SK-N-SH treated with all-trans-retinoic acid at 6 μM for 48 hours (cell line): ENCODE measurements around the gene GPRIN2.
"Not testable (repeated sequence)": the region's sequence is repeated elsewhere in the genome, so short reads cannot be mapped to it uniquely, and the experiment has no call there.

Source experiments
- ATAC-seq: fragments of 200-7000 bp; cut with Tn5 transposase; 3 replicates; pipeline ENCODE4 v1.9.1; 2020; ENCODE audit warnings: mild to moderate bottlenecking, moderate library complexity
- ARNTL ChIP-seq: fragments of 450-650 bp; formaldehyde crosslinking; IDR thresholded peaks from 2 replicates; pipeline ENCODE4 v1.5.0; 2020; ENCODE audit warnings: low read depth, mild to moderate bottlenecking, moderate library complexity, borderline replicate concordance
- BACH2 ChIP-seq: fragments of 250-450 bp; sonication (Bioruptor Pico); IDR thresholded peaks from 2 replicates; pipeline ENCODE4 v1.9.0; 2021; ENCODE audit warnings: mild to moderate bottlenecking, borderline replicate concordance
- CSDC2 ChIP-seq: fragments of 250-450 bp; sonication (Bioruptor Pico); IDR thresholded peaks from 2 replicates; pipeline ENCODE4 v1.5.0; 2020; ENCODE audit warnings: mild to moderate bottlenecking, moderate library complexity
- ESRRG ChIP-seq: fragments of 250-450 bp; sonication (Bioruptor Pico); IDR thresholded peaks from 2 replicates; pipeline ENCODE4 v1.6.1; 2021; ENCODE audit warnings: mild to moderate bottlenecking
- PPARA ChIP-seq: fragments of 250-450 bp; sonication (Bioruptor Pico); IDR thresholded peaks from 2 replicates; pipeline ENCODE4 v1.5.0; 2020; ENCODE audit warnings: mild to moderate bottlenecking, borderline replicate concordance
- RARB ChIP-seq: fragments of 250-450 bp; sonication (Bioruptor Pico); IDR thresholded peaks from 2 replicates; pipeline ENCODE4 v1.8.0; 2021; ENCODE audit warnings: mild to moderate bottlenecking, moderate library complexity
- SNAI2 ChIP-seq: fragments of 250-450 bp; sonication (Bioruptor Pico); IDR thresholded peaks from 2 replicates; pipeline ENCODE4 v1.5.0; 2020; ENCODE audit warnings: mild to moderate bottlenecking, moderate library complexity
- TOX ChIP-seq: fragments of 250-450 bp; sonication (Bioruptor Pico); IDR thresholded peaks from 2 replicates; pipeline ENCODE4 v1.8.0; 2021; ENCODE audit warnings: mild to moderate bottlenecking, moderate library complexity, borderline replicate concordance
- ZFP3 ChIP-seq: fragments of 250-450 bp; sonication (Bioruptor Pico); IDR thresholded peaks from 2 replicates; pipeline ENCODE4 v1.5.0; 2020; ENCODE audit warnings: mild to moderate bottlenecking, moderate library complexity
- ZFP30 ChIP-seq: fragments of 450-650 bp; formaldehyde crosslinking; IDR thresholded peaks from 2 replicates; pipeline ENCODE4 v1.5.0; 2022; ENCODE audit warnings: mild to moderate bottlenecking, moderate library complexity
- ZNF565 ChIP-seq: fragments of 450-650 bp; formaldehyde crosslinking; conservative IDR thresholded peaks from 2 replicates; pipeline ENCODE4 v1.5.0; 2020; ENCODE audit warnings: low read depth, mild to moderate bottlenecking, moderate library complexity
- ZNF70 ChIP-seq: fragments of 450-650 bp; formaldehyde crosslinking; IDR thresholded peaks from 2 replicates; pipeline ENCODE4 v1.5.0; 2020; ENCODE audit warnings: mild to moderate bottlenecking, moderate library complexity
- ZNF8 ChIP-seq: fragments of 450-650 bp; formaldehyde crosslinking; IDR thresholded peaks from 2 replicates; pipeline ENCODE4 v1.5.0; 2020; ENCODE audit warnings: mild to moderate bottlenecking, moderate library complexity
- TF ChIP-seq, protein P1 (sequence below): fragments of 250-450 bp; sonication (Bioruptor Pico); IDR thresholded peaks from 2 replicates; pipeline ENCODE4 v1.8.0; 2021; ENCODE audit warnings: low read depth, mild to moderate bottlenecking, moderate library complexity, borderline replicate concordance
- TF ChIP-seq, protein P2 (sequence below): fragments of 250-450 bp; sonication (Bioruptor Pico); IDR thresholded peaks from 2 replicates; pipeline ENCODE4 v1.8.0; 2020; ENCODE audit warnings: mild to moderate bottlenecking, moderate library complexity, borderline replicate concordance
- TF ChIP-seq, protein P3 (sequence below): fragments of 250-450 bp; sonication (Bioruptor Pico); IDR thresholded peaks from 2 replicates; pipeline ENCODE4 v1.5.1; 2020; ENCODE audit warnings: low read depth, mild to moderate bottlenecking, moderate library complexity
- TF ChIP-seq, protein P4 (sequence below): fragments of 250-450 bp; sonication (Bioruptor Pico); IDR thresholded peaks from 2 replicates; pipeline ENCODE4 v1.5.0; 2020; ENCODE audit warnings: mild to moderate bottlenecking, moderate library complexity
- TF ChIP-seq, protein P5 (sequence below): fragments of 250-450 bp; sonication (Bioruptor Pico); IDR thresholded peaks from 2 replicates; pipeline ENCODE4 v1.5.1; 2021; ENCODE audit warnings: mild to moderate bottlenecking, moderate library complexity

The GPRIN2 gene

DNA sequence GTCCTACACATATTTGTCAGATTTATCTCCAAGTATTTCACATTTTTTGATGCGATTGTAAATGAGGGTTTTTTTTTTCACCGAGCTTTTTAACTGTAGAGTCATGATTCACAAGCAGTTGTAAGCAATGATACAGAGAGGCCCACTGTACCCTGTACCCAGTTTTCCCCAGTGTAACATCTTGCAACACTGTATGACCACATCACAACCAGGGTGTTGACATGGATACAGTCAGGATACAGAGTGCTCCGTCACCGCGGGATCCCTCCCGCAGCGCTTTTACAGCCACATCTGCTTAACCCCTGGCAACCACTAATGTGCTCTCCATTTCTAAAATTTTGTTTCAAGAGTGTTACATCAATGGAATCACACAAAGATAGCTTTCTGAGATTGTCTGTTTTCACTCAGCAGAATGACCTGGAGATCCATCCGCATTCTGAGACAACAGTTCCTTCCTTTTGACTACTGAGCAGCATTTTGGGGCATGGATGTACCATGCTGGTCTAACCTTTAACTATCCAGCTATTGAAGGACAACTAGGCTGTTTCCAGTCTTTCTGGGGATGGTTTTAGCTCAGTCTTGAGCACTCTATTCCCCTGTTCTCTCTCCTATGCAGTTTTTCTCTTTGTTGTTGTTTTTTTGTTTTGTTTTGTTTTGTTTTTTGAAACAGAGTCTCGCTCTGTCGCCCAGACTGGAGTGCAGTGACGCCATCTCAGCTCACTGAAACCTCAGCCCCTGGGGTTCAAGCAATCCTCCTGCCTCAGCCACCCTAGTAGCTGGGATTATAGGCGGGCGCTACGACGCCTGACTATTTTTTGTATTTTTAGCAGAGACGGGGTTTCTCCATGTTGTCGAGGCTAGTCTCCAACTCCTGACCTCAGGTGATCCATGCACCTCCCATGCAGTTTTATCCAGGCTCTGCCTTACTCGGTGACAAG lies 25.9 kb downstream of the GPRIN2 start:
- ATAC-seq: no peak
- TF ChIP-seq, protein P1, sequence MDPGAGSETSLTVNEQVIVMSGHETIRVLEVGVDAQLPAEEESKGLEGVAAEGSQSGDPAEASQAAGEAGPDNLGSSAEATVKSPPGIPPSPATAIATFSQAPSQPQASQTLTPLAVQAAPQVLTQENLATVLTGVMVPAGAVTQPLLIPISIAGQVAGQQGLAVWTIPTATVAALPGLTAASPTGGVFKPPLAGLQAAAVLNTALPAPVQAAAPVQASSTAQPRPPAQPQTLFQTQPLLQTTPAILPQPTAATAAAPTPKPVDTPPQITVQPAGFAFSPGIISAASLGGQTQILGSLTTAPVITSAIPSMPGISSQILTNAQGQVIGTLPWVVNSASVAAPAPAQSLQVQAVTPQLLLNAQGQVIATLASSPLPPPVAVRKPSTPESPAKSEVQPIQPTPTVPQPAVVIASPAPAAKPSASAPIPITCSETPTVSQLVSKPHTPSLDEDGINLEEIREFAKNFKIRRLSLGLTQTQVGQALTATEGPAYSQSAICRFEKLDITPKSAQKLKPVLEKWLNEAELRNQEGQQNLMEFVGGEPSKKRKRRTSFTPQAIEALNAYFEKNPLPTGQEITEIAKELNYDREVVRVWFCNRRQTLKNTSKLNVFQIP: no peak
- TF ChIP-seq, protein P2, sequence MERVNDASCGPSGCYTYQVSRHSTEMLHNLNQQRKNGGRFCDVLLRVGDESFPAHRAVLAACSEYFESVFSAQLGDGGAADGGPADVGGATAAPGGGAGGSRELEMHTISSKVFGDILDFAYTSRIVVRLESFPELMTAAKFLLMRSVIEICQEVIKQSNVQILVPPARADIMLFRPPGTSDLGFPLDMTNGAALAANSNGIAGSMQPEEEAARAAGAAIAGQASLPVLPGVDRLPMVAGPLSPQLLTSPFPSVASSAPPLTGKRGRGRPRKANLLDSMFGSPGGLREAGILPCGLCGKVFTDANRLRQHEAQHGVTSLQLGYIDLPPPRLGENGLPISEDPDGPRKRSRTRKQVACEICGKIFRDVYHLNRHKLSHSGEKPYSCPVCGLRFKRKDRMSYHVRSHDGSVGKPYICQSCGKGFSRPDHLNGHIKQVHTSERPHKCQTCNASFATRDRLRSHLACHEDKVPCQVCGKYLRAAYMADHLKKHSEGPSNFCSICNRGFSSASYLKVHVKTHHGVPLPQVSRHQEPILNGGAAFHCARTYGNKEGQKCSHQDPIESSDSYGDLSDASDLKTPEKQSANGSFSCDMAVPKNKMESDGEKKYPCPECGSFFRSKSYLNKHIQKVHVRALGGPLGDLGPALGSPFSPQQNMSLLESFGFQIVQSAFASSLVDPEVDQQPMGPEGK (CRISPR knock-in tag): no peak
- TF ChIP-seq BACH2 (CRISPR knock-in tag) (no peak), SNAI2 (no peak), RARB (CRISPR knock-in tag) (no peak), PPARA (no peak), ZFP30 (CRISPR knock-in tag) (no peak), ZNF565 (CRISPR knock-in tag) (no peak), ARNTL (CRISPR knock-in tag) (no peak), ZNF8 (CRISPR knock-in tag) (no peak)
- TF ChIP-seq, all 23 proteins: peak for 0

DNA sequence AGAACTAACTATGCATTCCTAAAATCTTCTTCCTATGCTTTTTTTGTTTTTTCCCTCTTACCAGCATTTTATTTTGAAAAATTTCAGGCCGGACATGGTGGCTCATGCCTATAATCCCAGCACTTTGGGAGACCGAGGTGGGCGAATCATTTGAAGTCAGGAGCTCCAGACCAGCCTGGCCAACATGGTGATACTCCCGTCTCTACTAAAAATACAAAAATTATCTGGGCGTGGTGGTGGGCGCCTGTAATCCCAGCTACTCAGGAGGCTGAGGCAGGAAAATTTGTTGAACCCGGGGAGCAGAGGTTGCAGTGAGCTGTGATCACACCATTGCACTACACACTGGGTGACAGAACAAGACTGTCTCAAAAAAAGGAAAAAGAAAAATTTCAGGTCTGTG lies 26.7 kb downstream of the GPRIN2 start:
- ATAC-seq: not testable (repeated sequence)

DNA sequence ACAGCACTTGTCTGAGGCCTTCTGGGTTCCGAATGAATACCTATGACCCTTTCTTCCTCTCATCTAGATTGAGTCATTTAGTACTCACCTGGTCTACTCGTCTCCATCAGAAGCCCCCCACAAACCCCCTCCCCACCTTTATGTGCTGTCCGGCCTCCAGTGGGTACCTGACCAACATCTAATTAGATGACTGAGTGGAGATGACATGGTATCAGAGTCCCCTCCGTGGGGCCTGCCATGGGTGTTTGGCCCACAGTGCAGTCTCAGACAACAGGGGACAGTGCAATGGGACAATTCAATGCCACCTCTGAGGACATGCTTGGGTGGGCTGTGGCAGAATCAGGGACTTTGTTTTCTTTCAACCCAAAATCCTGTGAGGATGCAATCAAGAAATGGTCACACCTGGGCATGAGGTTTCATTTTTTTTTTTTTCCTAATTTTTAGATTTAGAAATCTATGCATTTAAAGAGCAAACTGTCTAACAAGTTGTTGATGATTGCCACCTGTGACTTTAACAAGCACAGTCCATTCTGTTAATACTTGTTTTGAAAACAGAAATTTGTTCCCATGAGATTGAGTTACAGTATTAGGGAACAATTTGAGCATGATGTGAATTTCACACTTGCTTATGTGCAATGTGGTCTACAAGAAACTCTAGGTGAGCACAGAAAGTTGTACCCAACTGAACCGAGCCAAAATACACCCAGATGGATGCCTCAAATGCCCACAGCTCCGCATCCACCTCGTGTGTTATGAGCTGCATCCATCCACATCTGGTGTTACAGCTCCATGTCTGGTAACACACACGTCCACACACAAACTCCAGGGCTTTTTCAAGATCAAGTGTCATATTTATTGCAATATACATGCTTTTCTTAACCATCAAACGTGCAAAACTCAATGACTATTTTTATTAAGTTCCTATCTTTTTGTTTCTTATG lies 27.5 kb downstream of the GPRIN2 start:
- TF ChIP-seq ARNTL (CRISPR knock-in tag): no peak
- TF ChIP-seq ZNF70 (CRISPR knock-in tag): no peak
- TF ChIP-seq CSDC2: no peak
- TF ChIP-seq, protein P3, sequence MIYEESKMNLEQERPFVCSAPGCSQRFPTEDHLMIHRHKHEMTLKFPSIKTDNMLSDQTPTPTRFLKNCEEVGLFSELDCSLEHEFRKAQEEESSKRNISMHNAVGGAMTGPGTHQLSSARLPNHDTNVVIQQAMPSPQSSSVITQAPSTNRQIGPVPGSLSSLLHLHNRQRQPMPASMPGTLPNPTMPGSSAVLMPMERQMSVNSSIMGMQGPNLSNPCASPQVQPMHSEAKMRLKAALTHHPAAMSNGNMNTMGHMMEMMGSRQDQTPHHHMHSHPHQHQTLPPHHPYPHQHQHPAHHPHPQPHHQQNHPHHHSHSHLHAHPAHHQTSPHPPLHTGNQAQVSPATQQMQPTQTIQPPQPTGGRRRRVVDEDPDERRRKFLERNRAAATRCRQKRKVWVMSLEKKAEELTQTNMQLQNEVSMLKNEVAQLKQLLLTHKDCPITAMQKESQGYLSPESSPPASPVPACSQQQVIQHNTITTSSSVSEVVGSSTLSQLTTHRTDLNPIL (CRISPR knock-in tag): no peak
- no peak for TF ChIP-seq SNAI2
- TF ChIP-seq TOX (CRISPR knock-in tag): no peak
- no peak for TF ChIP-seq BACH2 (CRISPR knock-in tag)
- TF ChIP-seq, protein P4, sequence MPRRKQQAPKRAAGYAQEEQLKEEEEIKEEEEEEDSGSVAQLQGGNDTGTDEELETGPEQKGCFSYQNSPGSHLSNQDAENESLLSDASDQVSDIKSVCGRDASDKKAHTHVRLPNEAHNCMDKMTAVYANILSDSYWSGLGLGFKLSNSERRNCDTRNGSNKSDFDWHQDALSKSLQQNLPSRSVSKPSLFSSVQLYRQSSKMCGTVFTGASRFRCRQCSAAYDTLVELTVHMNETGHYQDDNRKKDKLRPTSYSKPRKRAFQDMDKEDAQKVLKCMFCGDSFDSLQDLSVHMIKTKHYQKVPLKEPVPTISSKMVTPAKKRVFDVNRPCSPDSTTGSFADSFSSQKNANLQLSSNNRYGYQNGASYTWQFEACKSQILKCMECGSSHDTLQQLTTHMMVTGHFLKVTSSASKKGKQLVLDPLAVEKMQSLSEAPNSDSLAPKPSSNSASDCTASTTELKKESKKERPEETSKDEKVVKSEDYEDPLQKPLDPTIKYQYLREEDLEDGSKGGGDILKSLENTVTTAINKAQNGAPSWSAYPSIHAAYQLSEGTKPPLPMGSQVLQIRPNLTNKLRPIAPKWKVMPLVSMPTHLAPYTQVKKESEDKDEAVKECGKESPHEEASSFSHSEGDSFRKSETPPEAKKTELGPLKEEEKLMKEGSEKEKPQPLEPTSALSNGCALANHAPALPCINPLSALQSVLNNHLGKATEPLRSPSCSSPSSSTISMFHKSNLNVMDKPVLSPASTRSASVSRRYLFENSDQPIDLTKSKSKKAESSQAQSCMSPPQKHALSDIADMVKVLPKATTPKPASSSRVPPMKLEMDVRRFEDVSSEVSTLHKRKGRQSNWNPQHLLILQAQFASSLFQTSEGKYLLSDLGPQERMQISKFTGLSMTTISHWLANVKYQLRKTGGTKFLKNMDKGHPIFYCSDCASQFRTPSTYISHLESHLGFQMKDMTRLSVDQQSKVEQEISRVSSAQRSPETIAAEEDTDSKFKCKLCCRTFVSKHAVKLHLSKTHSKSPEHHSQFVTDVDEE (CRISPR knock-in tag): no peak
- TF ChIP-seq ZFP3: no peak
- TF ChIP-seq, protein P2 (CRISPR knock-in tag): no peak
- TF ChIP-seq, protein P5, sequence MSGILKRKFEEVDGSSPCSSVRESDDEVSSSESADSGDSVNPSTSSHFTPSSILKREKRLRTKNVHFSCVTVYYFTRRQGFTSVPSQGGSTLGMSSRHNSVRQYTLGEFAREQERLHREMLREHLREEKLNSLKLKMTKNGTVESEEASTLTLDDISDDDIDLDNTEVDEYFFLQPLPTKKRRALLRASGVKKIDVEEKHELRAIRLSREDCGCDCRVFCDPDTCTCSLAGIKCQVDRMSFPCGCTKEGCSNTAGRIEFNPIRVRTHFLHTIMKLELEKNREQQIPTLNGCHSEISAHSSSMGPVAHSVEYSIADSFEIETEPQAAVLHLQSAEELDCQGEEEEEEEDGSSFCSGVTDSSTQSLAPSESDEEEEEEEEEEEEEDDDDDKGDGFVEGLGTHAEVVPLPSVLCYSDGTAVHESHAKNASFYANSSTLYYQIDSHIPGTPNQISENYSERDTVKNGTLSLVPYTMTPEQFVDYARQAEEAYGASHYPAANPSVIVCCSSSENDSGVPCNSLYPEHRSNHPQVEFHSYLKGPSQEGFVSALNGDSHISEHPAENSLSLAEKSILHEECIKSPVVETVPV (CRISPR knock-in tag): no peak
- no peak for TF ChIP-seq ZFP30 (CRISPR knock-in tag)
- TF ChIP-seq, protein P1: no peak
- TF ChIP-seq ZNF565 (CRISPR knock-in tag): no peak
- TF ChIP-seq ESRRG (CRISPR knock-in tag): no peak
- no peak for TF ChIP-seq RARB (CRISPR knock-in tag)
- ATAC-seq: no peak
